Karpas-422 (cell line): ENCODE results near the gene GMIP. TPM values are rescaled to one million over a fixed set of nuclear protein-coding genes. Genes with fewer than 3 reads are reported as not detected.
A peak's percentile ranks its signal among the peaks of the same experiment; 100 is the strongest.

ENCODE experiments used
- DNase-seq: peaks from one replicate; pipeline ENCODE4 v3.0.0-alpha.2; 2015
- H2AFZ ChIP-seq: fragments of 200-600 bp; sonication (generic); 2 replicates; pipeline ENCODE4 v1.6.1; 2014; ENCODE audit warnings: antibody characterized with exemption, low read length, mixed read lengths
- H3K27ac ChIP-seq: fragments of 200-600 bp; sonication (generic); 2 replicates; pipeline ENCODE4 v1.5.1; 2014; ENCODE audit warnings: mild to moderate bottlenecking, low read length, moderate library complexity
- H3K27me3 ChIP-seq: fragments of 200-600 bp; sonication (generic); 2 replicates; pipeline ENCODE4 v1.6.1; 2014; ENCODE audit warnings: low read length, mixed read lengths
- H3K36me3 ChIP-seq: fragments of 200-600 bp; sonication (generic); 2 replicates; pipeline ENCODE4 v1.6.1; 2014; ENCODE audit warnings: low read length, mixed read lengths; ENCODE audit not compliant: insufficient read depth
- H3K4me1 ChIP-seq: fragments of 200-600 bp; sonication (generic); 2 replicates; pipeline ENCODE4 v1.6.1; 2014; ENCODE audit warnings: mild to moderate bottlenecking, low read length, mixed read lengths
- H3K4me2 ChIP-seq: fragments of 200-600 bp; sonication (generic); 2 replicates; pipeline ENCODE4 v1.6.1; 2014; ENCODE audit warnings: low read length, low read depth, mild to moderate bottlenecking; ENCODE audit not compliant: poor library complexity, severe bottlenecking
- H3K4me3 ChIP-seq: fragments of 200-600 bp; sonication (generic); 2 replicates; pipeline ENCODE4 v1.5.1; 2014; ENCODE audit warnings: mild to moderate bottlenecking, antibody characterized with exemption, low read length, mixed read lengths
- H3K79me2 ChIP-seq: fragments of 200-600 bp; sonication (generic); 2 replicates; pipeline ENCODE4 v1.6.1; 2014; ENCODE audit warnings: mild to moderate bottlenecking, low read length, mixed read lengths
- H3K9ac ChIP-seq: fragments of 200-600 bp; sonication (generic); 2 replicates; pipeline ENCODE4 v1.6.0; 2014; ENCODE audit warnings: low read length
- H3K9me2 ChIP-seq: fragments of 200-600 bp; sonication (generic), shearing (Covaris generic); replicated peaks from 2 replicates; pipeline ENCODE4 v1.6.0; 2014; ENCODE audit warnings: mild to moderate bottlenecking, low read length, moderate library complexity; ENCODE audit not compliant: insufficient read depth
- H3K9me3 ChIP-seq: fragments of 300-700, 200-600 bp; sonication (generic); 2 replicates; pipeline ENCODE4 v1.6.1; 2014; ENCODE audit warnings: low read length, mixed read lengths
- H4K20me1 ChIP-seq: fragments of 200-600 bp; sonication (generic); 2 replicates; pipeline ENCODE4 v1.6.1; 2014; ENCODE audit warnings: mild to moderate bottlenecking, antibody characterized with exemption, low read length, low read depth; ENCODE audit not compliant: insufficient read depth
- total RNA-seq: library from RNA; depleted of rRNA; stranded (reverse); fragments of >200 nt; shearing (Covaris generic); gene quantifications from 2 replicates; pipeline ENCODE4 v1.2.3, GENCODE V29; 2014; ENCODE audit warnings: low replicate concordance

The GMIP gene
- total RNA-seq, 1 experiment from 2014 or later: 24.3 TPM

DNA sequence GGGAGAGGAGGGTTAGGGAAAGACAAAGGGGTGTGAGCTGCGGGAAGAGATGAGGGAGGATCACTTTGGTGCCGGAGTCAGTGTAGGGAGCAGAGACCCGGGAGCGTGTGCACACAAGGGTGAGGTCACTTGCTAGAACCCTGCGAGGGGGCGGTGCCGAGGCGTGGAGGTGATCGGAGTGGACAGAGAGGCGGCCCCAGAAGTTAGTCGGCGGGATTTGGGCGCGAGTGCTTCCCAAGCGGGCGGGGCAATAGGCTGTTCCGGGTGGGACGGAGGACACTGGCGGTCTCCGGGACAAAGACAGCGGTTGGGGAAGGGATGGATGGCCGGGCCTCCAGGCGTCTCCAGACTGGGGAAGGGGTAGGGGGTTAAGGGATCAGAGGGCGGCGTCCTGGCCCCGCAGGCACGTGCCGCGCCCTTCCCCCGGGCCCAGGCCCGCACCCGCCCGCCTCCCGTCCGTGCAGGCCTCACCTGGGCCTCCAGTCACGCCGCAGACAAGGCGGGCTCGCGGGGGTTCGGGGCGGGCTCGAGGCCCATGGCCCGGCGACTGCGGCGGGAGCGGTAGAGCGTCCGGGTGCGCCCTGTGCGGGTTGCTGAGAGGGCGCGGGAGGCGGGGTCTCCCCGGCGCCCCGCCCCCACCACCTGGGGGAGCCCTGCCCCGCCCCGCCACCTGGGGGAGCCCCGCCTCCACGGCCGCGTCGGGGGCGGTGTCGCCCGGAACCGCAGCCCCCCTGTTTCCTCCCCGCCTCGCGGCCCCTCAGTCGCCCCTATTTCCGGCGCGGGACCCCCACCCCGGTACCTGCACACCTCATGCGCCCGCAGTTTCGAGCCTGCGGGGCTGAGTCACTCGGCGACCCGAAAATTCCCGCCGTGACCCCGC, 15.6 kb downstream of the GMIP start, which contains the start of gene LPAR2:
TSS of gene LPAR2 (minus strand) at position 600 of the 880 bp plus-strand sequence. CDS start 945 bp downstream, outside the sequence.
- H3K9me3 ChIP-seq: no peaks in the 10 kb centered on the region
- peak within 1 kb of the TSS; percentile 92; the same call in 1 of the 2 replicates for H2AFZ ChIP-seq
- H3K9ac ChIP-seq: peak within 1 kb of the TSS; percentile 76
- no peaks in the 10 kb centered on the region for H3K9me2 ChIP-seq
- peak within 1 kb of the TSS; percentile 64 for H3K27ac ChIP-seq
- peak; percentile 88 for DNase-seq
- H3K4me1 ChIP-seq: peaks cover 14% of the 10 kb centered on the region
- H3K36me3 ChIP-seq: peaks cover 11% of the 10 kb centered on the region
- H3K4me3 ChIP-seq: peak within 1 kb of the TSS; percentile 73
- H4K20me1 ChIP-seq: no peaks in the 10 kb centered on the region
- H3K27me3 ChIP-seq: no peaks in the 10 kb centered on the region
- no peaks in the 10 kb centered on the region for H3K79me2 ChIP-seq
- peak within 1 kb of the TSS; percentile 84 for H3K4me2 ChIP-seq

DNA sequence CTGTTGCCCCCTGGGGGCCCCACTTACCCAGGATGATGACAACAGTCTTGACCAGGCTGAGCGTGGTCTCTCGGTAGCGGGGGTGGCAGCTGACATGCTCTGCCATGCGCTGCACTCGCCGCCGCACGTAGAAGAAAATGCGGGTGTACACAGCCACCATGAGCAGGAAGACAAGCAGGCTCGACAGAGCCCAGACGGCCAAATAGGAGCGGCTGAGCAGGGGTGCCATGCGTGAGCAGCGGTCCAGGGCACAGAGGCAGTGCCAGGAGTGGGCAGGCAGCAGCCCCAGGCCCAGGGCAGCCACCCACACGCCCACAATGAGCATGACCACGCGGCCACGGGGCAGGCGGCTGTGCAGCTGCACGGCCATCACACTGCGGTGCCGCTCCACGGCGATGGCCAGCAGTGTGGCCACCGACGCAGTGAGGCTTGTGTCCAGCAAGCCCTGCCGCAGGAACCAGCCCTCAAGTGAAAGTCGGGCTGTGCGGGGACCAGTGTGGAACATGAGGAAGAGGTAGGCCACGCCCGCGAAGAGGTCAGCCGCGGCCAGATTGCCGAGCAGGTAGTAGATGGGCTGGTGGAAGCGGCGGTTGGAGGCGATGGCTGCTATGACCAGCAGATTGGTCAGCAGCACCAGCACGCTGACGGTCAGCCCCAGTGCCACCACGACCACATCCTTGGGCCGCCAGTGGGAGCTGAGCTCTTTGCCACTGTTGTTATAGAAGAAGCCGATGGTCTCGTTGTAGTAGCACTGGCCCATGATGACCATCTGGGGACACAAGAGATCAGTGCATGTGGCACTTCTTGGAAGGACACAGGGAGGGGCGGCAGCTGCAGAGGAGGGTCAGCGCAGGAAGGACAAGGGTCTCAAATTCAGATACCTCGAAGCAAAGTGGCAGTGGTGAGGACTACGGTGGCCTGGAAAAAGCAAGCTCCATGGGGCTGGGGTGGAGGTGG, 16.7 kb downstream of the GMIP start:
- Histone ChIP-seq H3K36me3 (peaks cover 11% of the 10 kb centered on the region), H3K27ac (no peak overlapping the region), H3K79me2 (no peaks in the 10 kb centered on the region), H2AFZ (no peak overlapping the region), H4K20me1 (no peaks in the 10 kb centered on the region), H3K27me3 (no peaks in the 10 kb centered on the region), H3K4me3 (peak overlapping the region; percentile 73; the same call in 1 of the 2 replicates), H3K9me3 (no peaks in the 10 kb centered on the region), H3K4me1 (peaks cover 14% of the 10 kb centered on the region), H3K4me2 (peak overlapping the region; percentile 84), H3K9ac (peak overlapping the region; percentile 76), H3K9me2 (no peaks in the 10 kb centered on the region)
- no peak for DNase-seq

DNA sequence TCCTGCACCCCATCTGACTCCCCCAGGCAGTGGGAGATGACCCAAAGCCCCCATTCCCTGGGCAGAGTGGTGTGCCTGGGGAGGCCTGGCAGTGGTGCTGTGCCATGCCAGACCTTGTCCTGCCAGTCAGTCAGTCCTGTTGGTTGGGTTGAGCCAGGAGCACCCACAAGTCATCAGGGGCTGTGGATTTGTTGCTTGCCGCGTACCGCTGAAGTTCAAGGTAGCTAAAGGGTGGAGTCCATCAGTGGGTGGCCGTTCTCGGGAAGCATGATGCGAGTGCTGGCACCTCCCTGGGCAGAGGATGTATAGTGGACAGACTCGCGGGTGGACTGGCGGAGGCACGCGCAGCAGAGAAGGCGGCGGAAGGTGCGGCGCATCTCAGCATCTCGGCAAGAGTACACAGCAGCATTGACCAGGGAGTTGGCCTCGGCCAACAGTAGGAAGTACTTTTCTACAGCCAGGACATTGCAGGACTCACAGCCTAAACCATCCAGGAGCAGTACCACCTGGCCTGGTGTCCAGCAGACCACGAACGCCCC, 19.4 kb downstream of the GMIP start:
- H3K9me2 ChIP-seq: no peaks in the 10 kb centered on the region
- no peak overlapping the region for H2AFZ ChIP-seq
- no peaks in the 10 kb centered on the region for H3K36me3 ChIP-seq
- H3K27ac ChIP-seq: no peak overlapping the region
- DNase-seq: no peak
- no peak overlapping the region for H3K9ac ChIP-seq
- no peak overlapping the region for H3K4me3 ChIP-seq
- H3K4me1 ChIP-seq: peaks cover 16% of the 10 kb centered on the region
- no peaks in the 10 kb centered on the region for H4K20me1 ChIP-seq
- no peaks in the 10 kb centered on the region for H3K79me2 ChIP-seq
- no peaks in the 10 kb centered on the region for H3K27me3 ChIP-seq
- H3K4me2 ChIP-seq: no peak overlapping the region
- no peaks in the 10 kb centered on the region for H3K9me3 ChIP-seq

DNA sequence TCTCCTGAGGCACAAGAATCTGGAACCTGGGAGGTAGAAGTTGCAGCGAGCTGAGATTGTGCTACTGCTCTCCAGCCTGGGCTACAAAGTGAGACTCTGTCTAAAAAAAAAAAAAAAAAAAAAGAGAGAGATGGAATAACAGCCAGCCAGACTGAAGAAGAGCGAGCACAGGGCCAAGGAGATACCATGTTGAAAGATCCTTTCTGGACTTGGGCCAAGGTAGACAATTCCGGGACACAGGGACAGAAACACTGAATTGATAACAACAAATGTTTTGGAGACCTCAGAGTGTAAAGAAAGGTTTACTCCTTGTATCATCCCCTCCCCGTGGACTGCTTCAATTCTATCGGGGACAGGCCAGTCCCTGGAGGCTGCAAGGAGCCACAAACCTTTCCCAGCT, 20.1 kb downstream of the GMIP start:
- DNase-seq: no peak
- Histone ChIP-seq H3K27ac (no peak overlapping the region), H2AFZ (no peak overlapping the region), H3K4me1 (peaks cover 14% of the 10 kb centered on the region), H3K27me3 (no peaks in the 10 kb centered on the region), H3K9me3 (no peaks in the 10 kb centered on the region), H3K9ac (no peak overlapping the region), H3K9me2 (no peaks in the 10 kb centered on the region), H3K36me3 (no peaks in the 10 kb centered on the region), H4K20me1 (no peaks in the 10 kb centered on the region), H3K4me3 (no peak overlapping the region), H3K4me2 (no peak overlapping the region), H3K79me2 (no peaks in the 10 kb centered on the region)

DNA sequence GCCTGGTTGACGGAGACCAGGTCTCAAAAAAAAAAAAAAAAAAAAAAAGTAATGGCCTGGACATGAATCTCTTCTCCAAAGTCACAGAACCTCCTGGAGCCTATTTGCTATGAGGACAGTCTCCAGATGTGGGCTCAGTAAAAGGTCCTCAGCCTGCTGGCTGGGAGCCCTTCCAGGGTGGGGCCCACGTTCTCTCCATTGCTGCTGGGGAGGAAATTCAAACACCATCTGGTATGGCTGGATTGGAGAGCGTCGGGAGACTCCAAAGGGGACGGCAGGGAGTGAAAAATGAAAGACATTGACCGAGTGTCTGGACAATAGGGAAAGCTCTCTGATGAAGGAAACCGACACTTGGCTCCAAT, 23.6 kb downstream of the GMIP start:
- H3K27me3 ChIP-seq: no peaks in the 10 kb centered on the region
- no peak overlapping the region for H3K4me2 ChIP-seq
- H3K4me1 ChIP-seq: peaks cover 8% of the 10 kb centered on the region; the same call in 1 of the 2 replicates
- H3K27ac ChIP-seq: no peak overlapping the region
- H3K9me3 ChIP-seq: no peaks in the 10 kb centered on the region
- no peaks in the 10 kb centered on the region for H3K79me2 ChIP-seq
- DNase-seq: no peak
- H3K36me3 ChIP-seq: no peaks in the 10 kb centered on the region
- no peaks in the 10 kb centered on the region for H4K20me1 ChIP-seq
- no peak overlapping the region for H2AFZ ChIP-seq
- H3K9me2 ChIP-seq: no peaks in the 10 kb centered on the region
- no peak overlapping the region for H3K4me3 ChIP-seq
- H3K9ac ChIP-seq: no peak overlapping the region

DNA sequence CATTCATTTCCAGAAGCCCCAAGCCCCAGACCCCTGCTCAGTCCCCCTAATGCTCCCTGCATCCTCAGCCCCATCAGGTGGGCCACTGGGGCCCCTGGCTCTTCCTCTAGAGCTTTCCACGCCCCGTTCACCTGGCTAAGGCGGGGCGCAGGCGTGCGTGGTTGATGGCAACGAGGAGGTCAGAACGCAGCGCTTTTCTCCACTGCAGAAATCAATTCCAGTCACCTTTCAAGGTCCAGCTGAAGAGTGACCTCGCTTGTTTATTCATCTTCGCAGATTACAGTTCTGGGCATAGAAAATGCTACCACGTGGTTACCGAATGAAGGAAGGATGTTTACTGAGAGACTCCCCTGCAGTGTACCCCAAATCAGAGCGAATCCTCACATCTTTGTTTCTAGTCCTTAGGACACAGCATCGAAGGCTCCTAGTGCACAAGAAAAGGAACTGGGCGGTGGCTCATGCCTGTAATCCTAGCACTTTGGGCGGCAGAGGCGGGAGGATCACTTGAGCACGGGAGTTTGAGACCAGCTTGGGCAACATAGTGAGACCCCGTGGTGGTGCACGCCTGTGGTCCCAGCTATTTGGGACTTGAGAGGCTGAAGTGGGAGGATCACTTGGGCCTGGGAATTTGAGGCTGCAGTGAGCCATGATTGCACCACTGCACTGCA, 24.1 kb downstream of the GMIP start:
- H2AFZ ChIP-seq: no peak overlapping the region
- H3K4me2 ChIP-seq: peak overlapping the region; percentile 50
- H4K20me1 ChIP-seq: no peaks in the 10 kb centered on the region
- peak overlapping the region; percentile 47; the same call in 1 of the 2 replicates for H3K4me3 ChIP-seq
- no peaks in the 10 kb centered on the region for H3K36me3 ChIP-seq
- H3K27me3 ChIP-seq: no peaks in the 10 kb centered on the region
- H3K9me2 ChIP-seq: no peaks in the 10 kb centered on the region
- peaks cover 8% of the 10 kb centered on the region; the same call in 1 of the 2 replicates for H3K4me1 ChIP-seq
- no peak overlapping the region for H3K9ac ChIP-seq
- H3K9me3 ChIP-seq: no peaks in the 10 kb centered on the region
- no peak for DNase-seq
- H3K79me2 ChIP-seq: no peaks in the 10 kb centered on the region
- H3K27ac ChIP-seq: no peak overlapping the region

DNA sequence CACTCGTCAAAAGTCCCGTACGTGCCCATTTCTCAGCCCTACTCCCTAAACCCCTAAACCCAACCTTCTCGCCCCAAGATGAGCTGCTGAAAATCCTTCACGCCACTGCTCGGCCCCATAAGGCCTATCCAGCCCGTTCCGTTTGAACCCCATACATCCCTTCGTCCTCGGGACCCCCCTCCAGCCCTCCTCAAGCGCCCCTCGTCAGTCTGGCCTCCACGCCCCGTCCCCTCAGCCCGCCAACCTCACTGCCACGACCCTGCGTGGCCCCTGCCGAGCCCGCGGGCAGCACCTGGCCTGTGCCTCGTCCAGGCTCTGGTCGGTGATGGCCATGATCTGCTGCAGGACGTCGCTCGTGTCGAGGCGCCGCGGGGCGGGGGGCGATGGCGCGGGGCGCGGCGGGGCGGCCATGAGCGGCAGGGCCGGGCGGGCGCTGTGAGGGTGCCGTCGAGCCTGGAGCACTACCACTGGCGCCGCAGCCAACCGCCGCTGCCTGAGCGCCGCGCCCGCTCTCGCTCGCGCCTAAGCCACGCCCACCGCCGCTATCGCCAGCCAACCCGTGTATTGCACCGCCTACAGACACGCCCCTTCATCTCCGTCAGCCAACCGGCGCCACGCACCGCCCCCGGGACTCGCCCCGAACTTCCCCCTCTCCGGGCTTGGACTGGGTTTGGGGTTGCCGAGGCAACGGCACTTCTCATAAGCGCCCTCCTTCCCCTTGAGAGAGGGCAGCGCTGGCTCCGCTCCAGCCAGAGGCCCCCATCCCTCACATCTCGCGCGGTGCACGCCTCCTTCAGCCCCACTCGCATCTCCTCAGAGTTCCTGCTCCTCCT, 25.0 kb downstream of the GMIP start, which contains the start of gene PBX4:
TSS of gene PBX4 (minus strand) at position 469 of the 833 bp plus-strand sequence. CDS start at position 411, 58 bp downstream.
- Histone ChIP-seq H3K79me2 (no peaks in the 10 kb centered on the region), H2AFZ (no peak within 1 kb of the TSS), H3K27ac (no peak within 1 kb of the TSS), H3K9me3 (no peaks in the 10 kb centered on the region), H3K4me1 (peaks cover 8% of the 10 kb centered on the region; the same call in 1 of the 2 replicates), H3K9me2 (no peaks in the 10 kb centered on the region), H3K36me3 (no peaks in the 10 kb centered on the region), H3K4me2 (peak within 1 kb of the TSS; percentile 50), H4K20me1 (no peaks in the 10 kb centered on the region), H3K9ac (0 out of 2 replicates have a peak within 1 kb of the TSS, but pooled peaks have one; percentile 20), H3K4me3 (peak within 1 kb of the TSS; percentile 47; the same call in 1 of the 2 replicates), H3K27me3 (no peaks in the 10 kb centered on the region)
- peak; percentile 96 for DNase-seq
